Keratinocyte (primary cell): ENCODE measurements around the gene OBI1.

Experiments used
- CTCF ChIP-seq, 3 experiments: IDR thresholded peaks in 1 of 3; conservative IDR thresholded peaks in 1 of 3; optimal IDR thresholded peaks in 1 of 3; 2 replicates in 2 of 3; 3 replicates in 1 of 3; pipeline versions ENCODE3 to v1.5.1; 2011; ENCODE audit warnings: low read length in 3 of 3, mild to moderate bottlenecking in 3 of 3, moderate library complexity in 2 of 3, control low read depth in 1 of 3, inconsistent platforms in 1 of 3; ENCODE audit not compliant: insufficient read depth in 2 of 3; ENCODE audit errors: extremely low read depth in 1 of 3
- EZH2 ChIP-seq: IDR thresholded peaks from one replicate; pipeline ENCODE4 v1.6.1; 2012; ENCODE audit warnings: inconsistent platforms, mild to moderate bottlenecking, low read length, moderate library complexity

DNA sequence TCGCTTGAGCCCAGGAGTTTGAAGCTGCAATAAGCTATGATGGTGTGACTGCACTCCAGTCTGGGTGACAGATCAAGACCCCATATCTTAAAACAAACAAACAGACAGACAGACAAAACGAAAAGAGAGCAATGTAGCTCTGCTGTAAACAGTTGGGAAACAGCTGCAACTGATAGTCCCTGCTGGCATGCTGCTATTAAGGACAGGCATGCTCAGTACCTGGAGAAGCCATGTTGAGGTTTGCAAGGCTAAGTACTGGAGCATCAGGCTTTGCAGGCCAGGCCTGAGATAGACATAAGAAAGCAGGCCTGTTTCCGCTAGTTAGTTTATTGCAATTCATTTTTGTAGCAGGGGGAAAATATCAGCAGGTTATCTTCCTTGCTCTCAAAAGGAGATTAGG is 16.2 kb upstream of the OBI1 start:
- TF ChIP-seq CTCF (optimal IDR thresholded peaks at IDR 0.05 in 1 of 3, IDR thresholded peaks at IDR 0.05 in 1 of 3, conservative IDR thresholded peaks at IDR 0.05 in 1 of 3; ENCODE audit: extremely low read depth in 1 of 3, insufficient read depth in 2 of 3, low read length in 3 of 3) (no peak), EZH2 (no peak)
